ENCODE data around the gene PDE3B. TPM values are rescaled to one million over a fixed set of nuclear protein-coding genes. Genes with fewer than 3 reads are reported as not detected.

The PDE3B gene
- total and polyA plus RNA-seq, 2 of the 8 experiments (the other 6 are each of a cell fraction or from before 2014, with no cell fraction given) = 2.7 to 10.9 TPM

DNA sequence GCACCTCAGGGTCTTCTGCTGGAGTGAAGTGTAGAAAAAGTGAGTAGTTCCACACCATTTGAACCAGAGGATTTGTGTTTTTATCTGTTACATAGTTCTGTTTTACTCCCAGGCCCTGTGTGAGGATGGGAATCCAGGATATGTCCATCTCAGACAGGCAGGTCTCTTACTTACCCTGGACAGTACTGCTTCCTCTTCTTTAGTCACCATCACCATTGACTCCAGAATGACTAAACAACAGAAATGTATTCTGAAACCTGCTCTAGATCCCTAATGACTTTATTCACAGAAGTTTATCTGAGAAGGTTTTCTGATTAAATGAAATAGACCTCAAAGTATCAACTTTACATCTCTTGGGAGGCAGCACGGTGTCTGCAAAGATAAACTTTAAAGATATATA is 214.8 kb downstream of the PDE3B start:
- Histone ChIP-seq H3K79me2 (ENCODE audit: control insufficient read depth in 1 of 2, insufficient read depth in 2 of 2, low read length in 2 of 2) (no peaks in the 10 kb centered on the region), H2BK15ac (ENCODE audit: low read length) (no peak overlapping the region), H2BK120ac (replicated peaks; ENCODE audit: low read depth, low read length) (no peak overlapping the region), H3K23me2 (ENCODE audit: low read depth, low read length) (no peaks in the 10 kb centered on the region), H2BK20ac (ENCODE audit: low read length) (no peak overlapping the region), H3K23ac (ENCODE audit: insufficient read length) (no peak overlapping the region), H3K4me3 (ENCODE audit: extremely low read depth in 1 of 4, insufficient read depth in 2 of 4, low read depth in 3 of 4, low read length in 4 of 4) (no peak overlapping the region), H3K9ac (replicated peaks in 1 of 4; ENCODE audit: extremely low read depth in 1 of 4, low read depth in 3 of 4, low read length in 3 of 4) (no peak overlapping the region), H2BK12ac (ENCODE audit: low read depth, low read length) (no peak overlapping the region), H4K20me1 (replicated peaks in 1 of 2; ENCODE audit: control insufficient read depth in 1 of 2, insufficient read depth in 2 of 2, low read length in 2 of 2) (no peaks in the 10 kb centered on the region), H3K18ac (ENCODE audit: extremely low read depth, low read length) (no peak overlapping the region), H4K5ac (ENCODE audit: insufficient read length, low read depth, low read length) (no peak overlapping the region), H3K4me2 (ENCODE audit: insufficient read depth in 1 of 2, low read depth in 2 of 2, low read length in 2 of 2) (no peak overlapping the region), H4K8ac (ENCODE audit: extremely low read depth, insufficient read depth, low read length) (no peak overlapping the region), H3K36me3 (ENCODE audit: control insufficient read depth in 2 of 4, insufficient read depth in 4 of 4, low read length in 3 of 4) (no peaks in the 10 kb centered on the region), H2AFZ (ENCODE audit: low read length) (no peak overlapping the region), H3K27me3 (replicated peaks in 1 of 4; ENCODE audit: control insufficient read depth in 3 of 4, extremely low read depth in 1 of 4, insufficient read depth in 3 of 4, low read length in 3 of 4) (no peaks in the 10 kb centered on the region), H3K4me1 (replicated peaks in 1 of 4; ENCODE audit: control insufficient read depth in 3 of 4, insufficient read depth in 4 of 4, low read length in 3 of 4) (no peaks in the 10 kb centered on the region), H2BK5ac (ENCODE audit: low read depth, low read length) (no peak overlapping the region), H3K56ac (replicated peaks; ENCODE audit: insufficient read length, low read depth, low read length) (no peak overlapping the region), H2AK5ac (ENCODE audit: low read depth, low read length) (no peak overlapping the region), H3K79me1 (ENCODE audit: low read depth, low read length) (no peaks in the 10 kb centered on the region), H4K91ac (replicated peaks; ENCODE audit: insufficient read length, low read length) (no peak overlapping the region), H3K14ac (ENCODE audit: insufficient read length) (no peak overlapping the region), H3K9me3 (ENCODE audit: insufficient read depth in 2 of 2, low read depth in 1 of 2, low read length in 1 of 2) (no peaks in the 10 kb centered on the region), H3K4ac (replicated peaks; ENCODE audit: insufficient read length, low read depth, low read length) (no peak overlapping the region), H3K27ac (ENCODE audit: low read depth, low read length) (no peak overlapping the region)
- DNase-seq (ENCODE audit: low read depth in 1 of 2, low spot score in 2 of 2) (no peak), FAIRE-seq (no peak)
- POLR2A ChIA-PET (ENCODE audit: partially characterized antibody) = no interaction called here
- CTCF ChIA-PET (ENCODE audit: partially characterized antibody) = interaction anchor here (0.6 kb wide), 1 partner anchor 30 kb away, joined by 3 read pairs; no protein-coding TSS in a partner anchor
- TF ChIP-seq RFX5 (IDR thresholded peaks at IDR 0.05; ENCODE audit: borderline replicate concordance, low read depth, low read length) (no peak), KDM4A (IDR thresholded peaks at IDR 0.05; ENCODE audit: low read depth, low read length, severe bottlenecking) (no peak), NANOG (IDR thresholded peaks at IDR 0.05; ENCODE audit: insufficient read depth, low read depth, low read length, poor library complexity, severe bottlenecking) (no peak), YY1 (IDR thresholded peaks at IDR 0.05; ENCODE audit: low read depth, low read length) (no peak), JUND (IDR thresholded peaks at IDR 0.05; ENCODE audit: low read length) (no peak), SIRT6 (IDR thresholded peaks at IDR 0.05; ENCODE audit: low read length) (no peak), RNF2 (IDR thresholded peaks at IDR 0.05; ENCODE audit: borderline replicate concordance, low read depth, low read length, missing control alignments, poor library complexity, severe bottlenecking) (no peak), CBX5 (IDR thresholded peaks at IDR 0.05; ENCODE audit: low read depth, low read length) (no peak)
- TF ChIP-seq, protein P1, sequence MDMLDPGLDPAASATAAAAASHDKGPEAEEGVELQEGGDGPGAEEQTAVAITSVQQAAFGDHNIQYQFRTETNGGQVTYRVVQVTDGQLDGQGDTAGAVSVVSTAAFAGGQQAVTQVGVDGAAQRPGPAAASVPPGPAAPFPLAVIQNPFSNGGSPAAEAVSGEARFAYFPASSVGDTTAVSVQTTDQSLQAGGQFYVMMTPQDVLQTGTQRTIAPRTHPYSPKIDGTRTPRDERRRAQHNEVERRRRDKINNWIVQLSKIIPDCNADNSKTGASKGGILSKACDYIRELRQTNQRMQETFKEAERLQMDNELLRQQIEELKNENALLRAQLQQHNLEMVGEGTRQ (IDR thresholded peaks at IDR 0.05; ENCODE audit: low read length) = no peak
- TF ChIP-seq, protein P2, sequence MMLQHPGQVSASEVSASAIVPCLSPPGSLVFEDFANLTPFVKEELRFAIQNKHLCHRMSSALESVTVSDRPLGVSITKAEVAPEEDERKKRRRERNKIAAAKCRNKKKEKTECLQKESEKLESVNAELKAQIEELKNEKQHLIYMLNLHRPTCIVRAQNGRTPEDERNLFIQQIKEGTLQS (IDR thresholded peaks at IDR 0.05; ENCODE audit: insufficient read depth, low read depth, low read length) = no peak
- WGBS, 2 experiments (ENCODE audit: extremely low coverage in 1 of 2, insufficient coverage in 1 of 2, insufficient read length in 1 of 2, insufficient replicate concordance in 2 of 2, low coverage in 1 of 2, low lambda C conversion rate in 2 of 2, missing lambda C conversion rate in 1 of 2) = 83% methylated on average over 1 of the region's 1 CpG; no CpG with 5 or more reads in 1 of the 2 experiments

Measured in H1 (cell line).